B cell (primary cell): ENCODE measurements around the gene IGSF1.
"Not testable (repeated sequence)": the region's sequence is repeated elsewhere in the genome, so short reads cannot be mapped to it uniquely, and the experiment has no call there.

Source experiments
- EZH2 ChIP-seq: IDR thresholded peaks from 2 replicates; pipeline ENCODE4 v1.6.1; 2012; ENCODE audit warnings: borderline replicate concordance, low read depth, mild to moderate bottlenecking, moderate library complexity, low read length; ENCODE audit not compliant: insufficient read depth, poor library complexity, severe bottlenecking
- TF ChIP-seq, protein P1 (sequence below): fragments of 200-600 bp; IDR thresholded peaks from one replicate; pipeline ENCODE4 v1.8.0; 2022; ENCODE audit warnings: antibody characterized with exemption, mild to moderate bottlenecking

DNA sequence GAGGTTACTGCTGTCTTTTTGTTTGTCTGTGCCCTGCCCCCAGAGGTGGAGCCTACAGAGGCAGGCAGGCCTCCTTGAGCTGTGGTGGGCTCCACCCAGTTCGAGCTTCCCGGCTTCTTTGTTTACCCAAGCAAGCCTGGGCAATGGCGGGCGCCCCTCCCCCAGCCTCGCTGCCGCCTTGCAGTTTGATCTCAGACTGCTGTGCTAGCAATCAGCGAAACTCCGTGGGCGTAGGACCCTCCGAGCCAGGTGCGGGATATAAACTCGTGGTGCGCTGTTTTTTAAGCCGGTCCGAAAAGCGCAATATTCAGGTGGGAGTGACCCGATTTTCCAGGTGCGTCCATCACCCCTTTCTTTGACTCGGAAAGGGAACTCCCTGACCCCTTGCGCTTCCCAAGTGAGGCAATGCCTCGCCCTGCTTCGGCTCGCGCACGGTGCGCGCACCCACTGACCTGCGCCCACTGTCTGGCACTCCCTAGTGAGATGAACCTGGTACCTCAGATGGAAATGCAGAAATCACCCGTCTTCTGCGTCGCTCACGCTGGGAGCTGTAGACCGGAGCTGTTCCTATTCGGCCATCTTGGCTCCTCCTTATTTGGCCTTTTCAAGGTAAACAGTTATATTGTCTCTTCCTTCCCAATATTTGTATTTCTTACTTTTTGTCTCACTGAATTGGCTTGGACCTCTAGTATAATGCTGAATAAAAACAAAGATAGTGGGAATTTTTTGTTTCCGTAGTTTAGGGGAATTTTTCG is 37.9 kb downstream of the IGSF1 start:
- TF ChIP-seq, protein P1, sequence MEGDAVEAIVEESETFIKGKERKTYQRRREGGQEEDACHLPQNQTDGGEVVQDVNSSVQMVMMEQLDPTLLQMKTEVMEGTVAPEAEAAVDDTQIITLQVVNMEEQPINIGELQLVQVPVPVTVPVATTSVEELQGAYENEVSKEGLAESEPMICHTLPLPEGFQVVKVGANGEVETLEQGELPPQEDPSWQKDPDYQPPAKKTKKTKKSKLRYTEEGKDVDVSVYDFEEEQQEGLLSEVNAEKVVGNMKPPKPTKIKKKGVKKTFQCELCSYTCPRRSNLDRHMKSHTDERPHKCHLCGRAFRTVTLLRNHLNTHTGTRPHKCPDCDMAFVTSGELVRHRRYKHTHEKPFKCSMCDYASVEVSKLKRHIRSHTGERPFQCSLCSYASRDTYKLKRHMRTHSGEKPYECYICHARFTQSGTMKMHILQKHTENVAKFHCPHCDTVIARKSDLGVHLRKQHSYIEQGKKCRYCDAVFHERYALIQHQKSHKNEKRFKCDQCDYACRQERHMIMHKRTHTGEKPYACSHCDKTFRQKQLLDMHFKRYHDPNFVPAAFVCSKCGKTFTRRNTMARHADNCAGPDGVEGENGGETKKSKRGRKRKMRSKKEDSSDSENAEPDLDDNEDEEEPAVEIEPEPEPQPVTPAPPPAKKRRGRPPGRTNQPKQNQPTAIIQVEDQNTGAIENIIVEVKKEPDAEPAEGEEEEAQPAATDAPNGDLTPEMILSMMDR: not testable (repeated sequence)
- TF ChIP-seq EZH2: not testable (repeated sequence)
